Measurements from ENCODE around the gene VTI1A. TPM values are rescaled to one million over a fixed set of nuclear protein-coding genes. Genes with fewer than 3 reads are reported as not detected.
A peak's percentile ranks its signal among the peaks of the same experiment; 100 is the strongest.

Gene VTI1A
- total and polyA plus RNA-seq, 2 of the 8 experiments (the other 6 are each of a cell fraction or from before 2014, with no cell fraction given), result 6.0 to 20.0 TPM

- ChIA-PET CTCF (ENCODE audit: partially characterized antibody) (interaction anchor here (0.8 to 3.5 kb wide), 2 partner anchors 8 to 24 kb away, joined by 3 to 28 read pairs; no protein-coding TSS in a partner anchor), POLR2A (ENCODE audit: partially characterized antibody) (no interaction called here)
- Histone ChIP-seq H3K4me1 (replicated peaks in 1 of 4; ENCODE audit: control insufficient read depth in 3 of 4, insufficient read depth in 4 of 4, low read length in 3 of 4) (peaks cover 4 to 18% (median 11%) of the 10 kb centered on the region in 4 experiments; a peak in 5 of 7 replicates), H3K9ac (replicated peaks in 1 of 4; ENCODE audit: extremely low read depth in 1 of 4, low read depth in 3 of 4, low read length in 3 of 4) (no peak overlapping the region), H3K4ac (replicated peaks; ENCODE audit: insufficient read length, low read depth, low read length) (no peak overlapping the region), H3K36me3 (ENCODE audit: control insufficient read depth in 2 of 4, insufficient read depth in 4 of 4, low read length in 3 of 4) (no peaks in the 10 kb centered on the region), H4K8ac (ENCODE audit: extremely low read depth, insufficient read depth, low read length) (no peak overlapping the region), H3K18ac (ENCODE audit: extremely low read depth, low read length) (no peak overlapping the region), H2AK5ac (ENCODE audit: low read depth, low read length) (no peak overlapping the region), H3K23me2 (ENCODE audit: low read depth, low read length) (no peaks in the 10 kb centered on the region; the same call in 1 of the 2 replicates), H3K79me1 (ENCODE audit: low read depth, low read length) (no peaks in the 10 kb centered on the region; the same call in 1 of the 2 replicates), H3K4me3 (ENCODE audit: extremely low read depth in 1 of 4, insufficient read depth in 2 of 4, low read depth in 3 of 4, low read length in 4 of 4) (no peak overlapping the region), H3K14ac (ENCODE audit: insufficient read length) (no peak overlapping the region), H2AFZ (ENCODE audit: low read length) (no peak overlapping the region), H4K91ac (replicated peaks; ENCODE audit: insufficient read length, low read length) (no peak overlapping the region), H2BK15ac (ENCODE audit: low read length) (no peak overlapping the region), H2BK20ac (ENCODE audit: low read length) (no peak overlapping the region), H4K5ac (ENCODE audit: insufficient read length, low read depth, low read length) (no peak overlapping the region), H4K20me1 (replicated peaks in 1 of 2; ENCODE audit: control insufficient read depth in 1 of 2, insufficient read depth in 2 of 2, low read length in 2 of 2) (no peaks in the 10 kb centered on the region), H3K27ac (ENCODE audit: low read depth, low read length) (no peak overlapping the region), H3K23ac (ENCODE audit: insufficient read length) (no peak overlapping the region), H3K27me3 (replicated peaks in 1 of 4; ENCODE audit: control insufficient read depth in 3 of 4, extremely low read depth in 1 of 4, insufficient read depth in 3 of 4, low read length in 3 of 4) (no peaks in the 10 kb centered on the region), H3K56ac (replicated peaks; ENCODE audit: insufficient read length, low read depth, low read length) (no peak overlapping the region), H3K79me2 (ENCODE audit: control insufficient read depth in 1 of 2, insufficient read depth in 2 of 2, low read length in 2 of 2) (no peaks in the 10 kb centered on the region), H3K9me3 (ENCODE audit: insufficient read depth in 2 of 2, low read depth in 1 of 2, low read length in 1 of 2) (no peaks in the 10 kb centered on the region), H2BK5ac (ENCODE audit: low read depth, low read length) (no peak overlapping the region), H2BK120ac (replicated peaks; ENCODE audit: low read depth, low read length) (no peak overlapping the region), H3K4me2 (ENCODE audit: insufficient read depth in 1 of 2, low read depth in 2 of 2, low read length in 2 of 2) (no peak overlapping the region), H2BK12ac (ENCODE audit: low read depth, low read length) (no peak overlapping the region)
- DNase-seq (ENCODE audit: low read depth in 1 of 2, low spot score in 2 of 2) (peak in 1 of 2 experiments; percentile 27), FAIRE-seq (peak; percentile 66)
- 84% methylated on average over 2 of the region's 2 CpGs; no CpG with 5 or more reads in 1 of the 2 experiments for WGBS, 2 experiments (ENCODE audit: extremely low coverage in 1 of 2, insufficient coverage in 1 of 2, insufficient read length in 1 of 2, insufficient replicate concordance in 2 of 2, low coverage in 1 of 2, low lambda C conversion rate in 2 of 2, missing lambda C conversion rate in 1 of 2)
- TF ChIP-seq TEAD4 (IDR thresholded peaks at IDR 0.05; ENCODE audit: low read depth, low read length) (no peak), NRF1 (IDR thresholded peaks at IDR 0.05; ENCODE audit: low read depth, low read length) (no peak), GTF2F1 (IDR thresholded peaks at IDR 0.05; ENCODE audit: borderline replicate concordance, low read depth, low read length) (no peak), KDM4A (IDR thresholded peaks at IDR 0.05; ENCODE audit: low read depth, low read length, severe bottlenecking) (no peak), HDAC2 (IDR thresholded peaks at IDR 0.05; ENCODE audit: borderline replicate concordance in 1 of 2, low read depth in 2 of 2, low read length in 2 of 2) (no peak), FOSL1 (IDR thresholded peaks at IDR 0.05; ENCODE audit: insufficient read depth, low read depth, low read length) (no peak), BCL11A (IDR thresholded peaks at IDR 0.05; ENCODE audit: low read depth in 2 of 2, low read length in 2 of 2) (no peak), KDM5A (IDR thresholded peaks at IDR 0.05; ENCODE audit: low read length) (no peak), SRF (IDR thresholded peaks at IDR 0.05; ENCODE audit: low read depth, low read length) (no peak), ATF3 (IDR thresholded peaks at IDR 0.05; ENCODE audit: insufficient read depth, low read depth, low read length) (no peak), ZNF274 (IDR thresholded peaks at IDR 0.05; ENCODE audit: borderline replicate concordance, extremely low read depth, low read length) (no peak), KDM1A (IDR thresholded peaks at IDR 0.05; ENCODE audit: borderline replicate concordance, low read length) (no peak), NANOG (IDR thresholded peaks at IDR 0.05; ENCODE audit: insufficient read depth, low read depth, low read length, poor library complexity, severe bottlenecking) (no peak)
Measured at GRCh38 chr10:112713411-112713810, 266.4 kb downstream of the VTI1A start.
